DMS53 treated with DMSO at 0.1 percent for 48 hours (cell line): ENCODE measurements around the gene TMEM114.
A peak's percentile ranks its signal among the peaks of the same experiment; 100 is the strongest.

Experiments
- DNase-seq: peaks from one replicate; lab custom pipeline; 2025; ENCODE audit not compliant: unreplicated experiment; lab: John Stamatoyannopoulos, UW

The TMEM114 gene

GRCh38 chr16:8589900-8590688 is at the start of gene TMEM114:
Gene TMEM114 (minus strand): TSS chr16:8590511. CDS start chr16:8589838, 673 bp downstream.
- DNase-seq, result no peak

DNA sequence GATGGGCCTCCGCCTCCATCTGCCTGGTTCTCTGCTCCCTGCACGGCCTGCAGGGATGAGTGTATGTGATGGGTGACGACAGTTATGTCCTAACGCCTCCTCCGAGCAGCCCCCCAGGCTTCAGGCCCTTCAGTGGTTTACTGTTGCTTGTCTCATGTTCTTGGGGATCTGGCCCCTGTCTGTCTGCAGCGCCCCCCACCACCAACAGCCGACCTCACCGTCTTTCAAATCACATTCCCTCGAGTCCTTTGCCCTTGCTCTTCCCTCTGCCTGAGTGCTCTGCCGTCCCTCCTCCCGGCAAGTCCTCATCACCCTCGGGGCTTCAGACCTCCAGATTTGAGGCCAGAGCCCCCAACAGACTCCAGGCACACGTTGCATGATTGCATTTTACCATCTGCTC is 49.4 kb upstream of the TMEM114 start:
- DNase-seq, result no peak

- DNase-seq, result no peak
These were observed 44.9 kb upstream of the TMEM114 start for GRCh38 chr16:8634991-8635736.

DNA sequence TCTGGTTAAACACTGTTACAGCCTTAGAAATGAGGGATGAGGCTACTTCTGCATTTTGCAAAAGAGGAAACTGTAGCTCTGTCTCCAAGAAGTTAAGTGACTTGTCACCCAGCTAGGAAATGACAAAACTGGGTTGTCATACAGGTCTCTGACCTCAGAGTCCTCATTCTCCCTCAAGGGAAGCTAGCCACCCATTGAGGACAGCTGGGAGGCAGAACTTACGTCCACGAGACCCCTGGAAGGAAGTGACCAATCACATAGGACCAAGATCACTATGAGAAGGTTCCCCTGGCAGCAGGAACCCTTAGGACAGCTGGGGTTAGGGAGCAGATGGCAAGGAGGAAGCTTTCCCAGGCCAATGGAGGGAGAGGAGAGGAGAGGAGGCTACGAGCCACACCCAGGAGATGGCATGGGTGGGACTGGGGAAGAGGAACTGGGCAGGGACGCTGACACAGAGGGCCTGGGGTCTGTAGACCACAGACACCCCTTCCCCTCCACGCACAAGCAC is 42.4 kb upstream of the TMEM114 start:
- DNase-seq, result no peak

GRCh38 chr16:8631818-8632465 is 41.6 kb upstream of the TMEM114 start:
- DNase-seq, result no peak

DNA sequence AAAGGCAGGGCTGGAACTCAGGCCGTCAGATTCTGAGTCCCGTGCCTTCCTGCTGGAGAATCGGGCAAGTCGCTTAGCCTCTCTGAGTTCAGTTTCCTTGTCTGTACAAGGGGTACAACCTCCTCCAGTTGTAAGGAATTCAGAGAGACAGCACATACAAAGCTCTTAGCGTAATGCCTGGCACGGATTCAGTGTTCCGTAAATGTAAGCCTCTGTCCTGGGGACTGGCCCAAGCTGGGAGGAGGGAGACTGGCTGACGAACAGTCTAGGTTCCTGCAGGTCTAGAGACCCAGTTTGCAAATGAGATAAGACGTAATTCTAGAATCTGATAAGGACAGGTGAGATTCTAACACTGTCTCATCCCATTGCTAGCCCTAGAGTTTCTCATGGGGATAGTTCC is 41.1 kb upstream of the TMEM114 start:
- DNase-seq, result no peak

DNA sequence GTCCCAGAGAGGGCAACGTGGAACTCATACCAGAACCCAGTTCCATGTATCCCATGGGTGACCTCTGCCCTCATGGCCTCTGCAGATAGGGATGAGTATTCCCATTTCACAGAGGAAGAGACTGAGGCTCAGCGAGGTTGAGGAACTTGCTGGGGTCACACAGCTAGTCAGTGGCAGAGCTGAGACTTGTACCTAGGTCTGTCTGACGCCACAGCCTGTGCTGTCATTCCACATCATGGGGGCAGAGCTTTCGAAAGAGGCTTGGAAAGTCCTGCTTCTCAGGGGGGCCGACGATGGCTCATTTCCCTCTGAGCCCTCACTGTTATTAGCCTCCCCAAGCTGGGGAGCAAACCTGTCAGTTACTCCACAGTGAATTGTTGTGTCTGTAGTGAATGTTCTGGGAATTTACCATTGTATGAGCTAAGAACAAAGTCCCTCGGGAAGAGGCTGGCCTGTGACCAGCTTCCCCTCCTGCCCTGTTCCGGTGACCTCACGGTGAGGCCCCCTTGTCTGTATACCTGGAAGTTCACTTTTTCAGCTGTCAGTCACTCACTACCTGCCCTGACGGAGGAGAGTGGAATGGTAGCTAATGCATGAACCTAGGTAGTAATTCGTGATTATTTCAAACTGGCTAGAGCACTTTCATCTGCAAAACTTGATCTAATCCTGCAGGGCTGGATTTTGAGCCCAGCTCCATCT is 40.1 kb upstream of the TMEM114 start:
- DNase-seq, result no peak

GRCh38 chr16:8628981-8629725 is 38.8 kb upstream of the TMEM114 start:
- DNase-seq, result no peak

- DNase-seq, result no peak
These were observed 37.1 kb upstream of the TMEM114 start for GRCh38 chr16:8627456-8627855.

GRCh38 chr16:8626946-8627345 is 36.6 kb upstream of the TMEM114 start:
- no peak for DNase-seq

DNA sequence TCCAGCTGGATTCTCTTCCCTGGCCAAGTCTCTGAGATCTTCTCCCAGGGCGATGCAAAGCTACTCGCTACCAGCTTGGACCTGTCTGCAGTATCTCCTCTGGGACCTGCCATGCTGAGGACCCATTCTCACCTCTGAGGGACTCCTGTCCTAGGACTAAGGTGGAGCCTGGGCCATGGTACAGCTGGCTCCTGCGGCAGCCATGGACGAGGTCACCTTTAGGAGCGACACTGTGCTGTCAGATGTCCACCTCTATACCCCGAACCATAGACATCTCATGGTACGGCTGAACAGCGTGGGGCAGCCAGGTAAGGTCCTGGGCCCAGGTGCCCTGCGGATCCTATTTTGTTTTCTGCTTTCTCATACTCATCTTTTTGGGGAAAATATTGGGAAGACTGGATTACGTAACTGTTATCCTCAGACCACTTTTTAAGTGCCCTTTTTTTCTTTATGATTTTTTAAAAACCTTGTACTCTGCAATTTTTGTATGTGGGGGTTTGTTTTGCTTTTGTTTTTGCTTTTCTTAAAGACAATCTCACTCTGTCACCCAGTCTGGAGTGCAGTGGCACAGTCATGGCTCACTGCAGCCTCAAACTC is 35.3 kb upstream of the TMEM114 start:
- DNase-seq, result no peak

GRCh38 chr16:8623634-8624033 is 33.3 kb upstream of the TMEM114 start:
- DNase-seq, result no peak

DNA sequence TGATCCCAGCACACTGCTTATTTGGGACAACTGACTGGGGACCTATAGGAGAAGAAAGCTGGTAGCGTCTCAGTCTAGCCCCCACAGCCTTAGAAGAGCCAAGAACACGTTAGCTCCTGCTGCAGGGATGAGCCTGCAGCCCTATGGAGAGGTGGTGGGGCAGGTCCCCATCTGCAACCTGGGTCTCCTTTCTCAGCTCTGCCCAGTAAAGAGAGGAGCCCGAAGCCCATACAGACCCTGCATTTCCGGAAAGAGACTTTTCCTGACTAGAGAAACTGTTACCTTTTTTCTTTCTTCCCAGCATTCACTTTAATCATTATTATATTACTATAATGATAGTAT is 32.0 kb upstream of the TMEM114 start:
- no peak for DNase-seq

- peak; percentile 37 for DNase-seq
These were observed 31.4 kb upstream of the TMEM114 start, which contains the start of gene METTL22 for GRCh38 chr16:8621572-8622314. Gene METTL22 (plus strand): TSS chr16:8621698. CDS start chr16:8625666, 3,968 bp downstream.

- no peak for DNase-seq
These were observed 30.9 kb upstream of the TMEM114 start for GRCh38 chr16:8621222-8621571.

- DNase-seq, result no peak
These were observed 30.2 kb upstream of the TMEM114 start for GRCh38 chr16:8620535-8620934.

- no peak for DNase-seq
These were observed 29.5 kb upstream of the TMEM114 start for GRCh38 chr16:8619671-8620370.

- no peak for DNase-seq
These were observed 24.2 kb upstream of the TMEM114 start for GRCh38 chr16:8614435-8615029.
